GM21528 (cell line): ENCODE measurements around the gene SRSF2.
"Not testable (repeated sequence)": the region's sequence is repeated elsewhere in the genome, so short reads cannot be mapped to it uniquely, and the experiment has no call there.

Source experiments
- ATAC-seq: cut with Tn5 transposase; IDR thresholded peaks from one replicate; pipeline ENCODE4 v1.9.1; 2021; ENCODE audit warnings: mild to moderate bottlenecking, moderate library complexity; ENCODE audit not compliant: unreplicated experiment, low FRiP score

The SRSF2 gene

DNA sequence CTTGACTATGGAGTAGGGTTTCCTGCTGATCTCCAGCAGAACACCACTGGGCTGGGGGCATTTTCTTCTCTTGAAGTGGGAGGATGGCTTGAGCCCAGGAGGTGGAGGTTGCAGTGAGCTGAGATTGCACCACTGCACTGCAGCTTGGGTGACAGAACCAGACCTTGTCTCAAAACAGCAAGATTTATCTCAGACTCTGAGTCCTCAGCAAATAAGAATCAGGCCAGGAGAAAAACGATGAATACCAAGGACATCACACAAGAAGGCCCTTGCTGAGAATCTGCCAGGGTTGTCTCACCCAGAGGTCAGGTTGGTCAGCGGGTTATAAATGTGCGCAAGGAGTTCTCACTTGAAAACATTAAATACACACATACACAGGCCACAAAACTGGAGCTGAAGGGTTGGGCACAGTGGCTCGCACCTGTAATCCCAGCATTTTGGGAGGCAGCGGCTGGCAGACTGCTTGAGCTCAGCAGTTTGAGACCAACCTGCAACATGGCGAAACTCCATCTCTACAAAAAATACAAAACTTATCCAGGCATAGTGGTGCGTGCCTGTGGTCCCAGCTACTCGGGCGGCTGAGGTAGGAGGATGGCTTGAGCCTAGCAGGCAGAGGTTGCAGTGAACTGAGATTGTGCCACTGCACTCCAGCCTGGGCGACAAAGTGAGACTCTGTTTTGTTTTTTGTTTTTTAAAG lies 34.0 kb downstream of the SRSF2 start:
- ATAC-seq = no peak

DNA sequence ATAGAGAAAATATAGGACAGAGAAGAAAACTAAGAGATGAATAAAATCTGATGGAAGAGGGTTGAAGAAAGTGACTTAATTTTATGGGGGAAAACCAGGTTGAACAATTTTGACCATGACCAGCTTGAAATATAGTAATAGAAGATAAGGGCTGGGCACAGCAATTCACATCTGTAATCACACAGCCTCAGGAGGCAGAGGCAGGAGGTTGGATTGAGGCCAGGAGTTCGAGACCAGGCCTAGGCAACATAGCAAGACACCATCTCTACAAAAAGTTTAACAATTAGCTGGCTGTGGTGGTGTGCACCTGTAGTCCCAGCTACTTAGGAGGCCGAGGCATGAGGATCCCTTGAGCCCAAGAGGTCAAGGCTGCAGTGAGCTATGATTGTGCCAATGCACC lies 35.1 kb downstream of the SRSF2 start:
- no peak for ATAC-seq

DNA sequence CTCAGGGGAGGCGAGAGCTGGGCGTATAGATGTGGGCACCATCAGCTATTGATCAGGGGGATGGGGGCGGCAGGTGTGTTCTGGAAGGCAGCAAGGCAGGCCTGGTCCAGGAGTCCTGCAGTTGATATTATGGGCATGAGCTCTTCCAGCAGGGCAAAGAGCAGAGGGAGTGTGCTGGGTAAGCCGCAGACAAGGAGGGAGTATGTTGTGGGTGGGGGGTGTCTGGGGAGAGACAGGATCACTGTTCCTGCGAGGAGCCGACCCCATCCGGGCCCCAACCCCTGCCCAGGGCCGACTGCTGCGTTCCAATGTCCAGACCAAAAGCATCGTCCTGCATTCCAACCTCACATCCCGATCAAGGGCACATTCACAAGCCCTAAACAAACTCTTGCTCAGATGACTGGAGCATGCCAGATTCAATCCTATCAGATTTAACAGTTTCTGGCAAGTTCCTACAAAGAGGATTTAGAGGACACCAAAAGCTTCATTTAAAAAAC lies 35.6 kb downstream of the SRSF2 start:
- no peak for ATAC-seq

DNA sequence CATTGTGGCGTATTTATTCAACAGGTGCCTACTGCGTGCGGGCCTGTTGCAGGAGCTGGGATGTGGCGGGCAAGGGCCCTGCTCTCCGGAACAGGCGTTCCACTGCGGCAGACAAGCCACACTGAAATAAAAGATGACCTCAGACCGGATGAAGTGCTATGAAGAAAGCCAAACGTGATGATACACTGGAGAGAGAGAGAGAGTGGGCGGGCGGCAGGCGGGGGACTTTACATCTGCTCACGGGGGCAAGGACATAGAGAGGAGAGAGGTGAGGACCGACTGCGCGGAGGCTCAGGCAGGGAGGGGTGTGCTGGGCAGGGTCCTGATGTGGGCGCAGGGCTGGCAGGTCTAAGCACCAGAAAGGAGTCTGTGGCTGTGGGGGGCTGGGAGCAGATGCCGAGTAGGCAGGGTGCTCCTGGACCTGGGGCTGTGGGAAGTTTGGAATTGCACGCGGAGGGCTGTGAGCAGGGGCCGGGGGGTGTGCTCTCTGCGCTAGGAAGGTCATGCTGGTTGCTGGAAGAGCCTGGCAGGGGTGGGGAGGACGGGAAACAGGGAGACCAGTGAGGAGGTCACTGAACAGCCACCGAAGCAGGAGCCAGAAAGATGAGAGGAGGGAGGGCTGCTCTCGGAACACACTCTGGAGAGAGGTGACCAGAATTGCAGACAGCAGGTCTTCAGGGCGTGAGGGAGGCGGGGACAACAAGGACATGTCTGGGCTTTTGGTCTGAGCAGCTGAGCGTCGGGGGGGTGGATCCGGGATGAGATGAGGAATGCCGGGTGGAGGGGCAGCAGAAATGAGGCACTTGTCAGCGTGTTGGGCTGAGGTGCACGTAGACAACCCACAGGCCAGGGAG lies 36.3 kb downstream of the SRSF2 start:
- no peak for ATAC-seq

DNA sequence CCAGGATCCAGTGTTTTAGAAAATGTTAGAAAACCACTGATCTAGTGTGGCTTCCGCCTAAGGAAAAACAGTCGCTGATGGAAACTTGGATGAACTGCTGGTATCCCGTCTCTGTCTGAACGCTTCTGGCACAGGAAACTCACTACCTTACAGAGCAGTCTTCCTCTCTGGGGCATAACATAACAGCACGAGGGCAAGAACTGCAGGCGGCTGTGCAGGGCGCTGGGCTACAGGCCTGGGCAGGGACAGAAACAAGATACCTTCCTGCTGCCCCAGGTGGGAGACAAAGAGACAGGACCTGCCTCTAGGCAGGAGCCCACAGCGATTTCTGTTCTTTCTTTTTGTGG lies 36.9 kb downstream of the SRSF2 start:
- no peak for ATAC-seq

DNA sequence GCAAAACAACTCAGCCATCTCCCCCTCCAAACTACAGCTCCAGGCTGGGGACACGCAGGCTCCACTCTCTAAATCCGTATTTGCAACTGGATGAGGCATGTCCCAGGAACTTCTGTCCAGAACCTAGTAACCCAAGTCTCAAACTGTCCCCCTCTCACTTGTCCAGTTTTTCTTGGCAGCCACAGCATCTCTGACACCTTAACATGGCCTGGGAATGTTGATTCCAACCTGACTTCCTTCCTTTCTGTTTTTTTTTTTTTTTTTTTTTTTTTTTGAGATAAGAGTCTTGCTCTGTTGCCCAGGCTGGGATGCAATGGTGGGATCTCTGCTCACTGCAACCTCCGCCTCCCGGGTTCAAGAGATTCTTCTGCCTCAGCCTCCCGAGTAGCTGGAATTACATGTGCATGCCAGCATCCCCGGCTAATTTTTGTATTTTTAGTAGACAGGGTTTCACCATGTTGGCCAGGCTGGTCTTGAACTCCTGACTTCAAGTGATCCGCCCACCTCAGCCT lies 38.6 kb downstream of the SRSF2 start:
- ATAC-seq = not testable (repeated sequence)

DNA sequence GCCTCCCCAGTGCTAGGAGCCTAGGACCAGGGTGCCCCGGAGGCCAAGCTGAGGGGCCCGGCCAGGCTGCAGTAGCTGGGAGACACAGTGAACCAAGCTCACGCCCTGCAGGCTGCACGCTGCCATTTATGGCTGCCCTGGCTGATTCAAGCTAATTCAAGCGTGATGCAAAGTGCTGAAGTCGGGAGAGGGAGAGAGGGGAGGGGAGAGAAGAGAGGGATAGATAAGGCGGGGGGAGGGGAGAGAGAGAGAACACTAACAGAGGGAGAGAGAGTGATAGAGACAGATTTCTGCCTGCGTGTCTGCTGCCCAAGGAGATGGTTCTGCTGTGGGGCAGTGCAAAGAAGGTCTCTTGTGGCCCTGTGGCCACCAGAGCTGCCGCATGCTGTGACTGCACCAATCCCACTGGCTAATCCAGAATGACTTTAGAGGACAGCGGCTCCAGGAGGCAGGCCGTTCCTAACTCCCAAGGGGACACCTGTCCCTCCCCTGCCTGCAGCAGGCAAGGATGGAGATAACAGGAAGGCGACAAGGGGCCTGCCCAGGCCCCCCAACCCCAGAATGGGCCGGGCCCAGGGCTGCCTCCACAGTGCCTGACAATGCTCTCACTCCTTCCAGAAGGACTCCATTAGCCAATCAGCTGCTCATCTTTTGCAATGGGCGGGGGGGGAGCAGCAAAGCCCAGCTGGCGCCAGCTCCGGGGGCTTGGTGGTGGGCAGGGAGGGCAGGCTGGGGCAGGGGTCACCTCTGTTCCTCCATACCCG lies 39.2 kb downstream of the SRSF2 start:
- no peak for ATAC-seq

- no peak for ATAC-seq
Measured at GRCh38 chr17:76696763-76697701, 40.1 kb downstream of the SRSF2 start.

GRCh38 chr17:76695059-76695831 lies 41.9 kb downstream of the SRSF2 start:
- no peak for ATAC-seq

- no peak for ATAC-seq
Measured at GRCh38 chr17:76691379-76692191, 45.5 kb downstream of the SRSF2 start.

GRCh38 chr17:76690596-76691280 lies 46.4 kb downstream of the SRSF2 start:
- no peak for ATAC-seq

GRCh38 chr17:76689859-76690258 lies 47.3 kb downstream of the SRSF2 start:
- ATAC-seq = no peak

GRCh38 chr17:76688165-76688622 lies 48.9 kb downstream of the SRSF2 start:
- no peak for ATAC-seq

DNA sequence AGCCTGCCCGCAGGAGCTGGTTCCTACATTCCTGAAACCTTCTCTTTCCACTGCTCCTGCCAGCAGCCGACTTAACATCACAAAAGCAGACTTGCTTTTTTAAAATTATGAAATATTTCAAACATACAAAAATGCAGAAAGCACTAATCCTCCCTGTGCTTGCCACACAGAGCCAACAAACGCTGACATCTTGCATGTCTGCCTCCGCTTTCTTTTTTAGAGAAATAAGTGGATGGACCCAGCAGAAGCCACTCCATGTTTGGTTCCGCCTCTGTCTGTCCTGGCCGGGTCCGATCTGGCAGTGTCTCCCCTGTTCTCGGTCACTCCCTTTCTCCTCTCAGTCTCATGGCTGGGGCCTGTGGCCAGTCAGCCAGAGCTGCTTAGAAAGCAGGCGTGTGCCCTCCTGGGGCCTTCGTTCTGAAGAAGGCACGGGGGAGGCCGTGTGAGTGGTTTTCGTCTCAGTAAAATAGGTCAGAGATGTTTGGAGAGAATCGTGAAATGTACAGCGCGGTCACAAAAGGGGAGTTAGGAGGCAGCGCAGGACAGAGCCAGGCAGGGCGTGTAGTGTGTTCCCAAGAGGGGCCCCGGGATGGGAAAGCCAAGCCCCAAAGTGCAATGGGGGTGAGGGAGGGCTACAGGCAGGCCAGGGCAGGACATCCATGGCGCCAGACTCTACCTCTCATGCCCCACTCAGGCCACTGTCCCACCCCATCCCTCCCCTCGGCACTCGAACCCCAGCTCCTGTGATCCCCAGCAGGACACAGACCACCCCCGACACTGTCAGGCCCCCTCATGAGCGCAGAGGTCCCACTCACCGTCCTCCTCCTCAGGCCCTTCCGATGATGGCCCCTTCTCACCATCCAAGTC lies 49.6 kb downstream of the SRSF2 start:
- ATAC-seq = no peak

GRCh38 chr17:76686538-76687297 lies 50.4 kb downstream of the SRSF2 start:
- ATAC-seq = no peak

DNA sequence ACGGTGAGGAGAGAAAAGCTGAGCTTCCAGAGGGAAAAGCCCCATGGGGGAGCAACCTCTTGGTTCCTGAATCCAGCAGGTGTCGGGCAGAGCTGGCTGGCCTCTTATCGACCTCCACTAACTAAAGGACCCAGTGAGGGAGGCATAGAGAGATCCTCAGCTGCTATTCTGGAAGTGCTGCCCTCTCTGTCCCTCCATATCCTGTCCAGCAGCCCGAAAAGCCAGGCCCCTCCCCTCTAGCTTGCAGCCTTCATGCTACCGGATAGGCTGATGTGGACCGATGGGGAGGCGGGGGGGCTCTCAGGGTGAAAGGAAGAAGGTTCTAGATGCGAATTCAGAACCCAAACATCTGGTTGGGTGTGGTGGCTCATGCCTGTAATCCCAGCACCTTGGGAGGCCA lies 51.3 kb downstream of the SRSF2 start:
- no peak for ATAC-seq
